NCI-H524 treated with DMSO at 0.1 percent for 48 hours (cell line): Measurements from ENCODE around the gene CD63.
A peak's percentile ranks its signal among the peaks of the same experiment; 100 is the strongest.

Experiments used
- DNase-seq: peaks from one replicate; lab custom pipeline; 2025; lab: John Stamatoyannopoulos, UW

The CD63 gene

GRCh38 chr12:55739025-55739378, 10.2 kb upstream of the CD63 start:
- DNase-seq, result no peak

- DNase-seq, result peak; percentile 71
These were observed 9.6 kb upstream of the CD63 start for GRCh38 chr12:55738123-55739024.

GRCh38 chr12:55737581-55738122, 8.8 kb upstream of the CD63 start:
- no peak for DNase-seq

- DNase-seq, result peak; percentile 76
These were observed 8.2 kb upstream of the CD63 start for GRCh38 chr12:55736780-55737580.

- DNase-seq, result no peak
These were observed 7.3 kb upstream of the CD63 start for GRCh38 chr12:55736076-55736475.

GRCh38 chr12:55734595-55734994, 5.8 kb upstream of the CD63 start:
- DNase-seq, result no peak

GRCh38 chr12:55733858-55734257, 5.0 kb upstream of the CD63 start:
- DNase-seq, result no peak

GRCh38 chr12:55733021-55733555, 4.3 kb upstream of the CD63 start:
- no peak for DNase-seq

- no peak for DNase-seq
These were observed 3.5 kb upstream of the CD63 start for GRCh38 chr12:55732288-55732687.

- peak; percentile 13 for DNase-seq
These were observed 1.3 kb upstream of the CD63 start for GRCh38 chr12:55729819-55730818.

GRCh38 chr12:55728186-55728938, 447 bp downstream of the CD63 start:
- DNase-seq, result no peak

GRCh38 chr12:55727643-55728185, 1.1 kb downstream of the CD63 start:
- no peak for DNase-seq

- no peak for DNase-seq
These were observed 1.8 kb downstream of the CD63 start for GRCh38 chr12:55726971-55727370.

- DNase-seq, result no peak
These were observed 3.3 kb downstream of the CD63 start for GRCh38 chr12:55725556-55725955.

GRCh38 chr12:55724940-55725309, 3.9 kb downstream of the CD63 start:
- no peak for DNase-seq

GRCh38 chr12:55724226-55724939, 4.4 kb downstream of the CD63 start:
- DNase-seq, result peak; percentile 34

GRCh38 chr12:55723516-55724225, 5.1 kb downstream of the CD63 start:
- DNase-seq, result no peak

GRCh38 chr12:55722948-55723347, 5.9 kb downstream of the CD63 start:
- DNase-seq, result no peak

- no peak for DNase-seq
These were observed 7.1 kb downstream of the CD63 start for GRCh38 chr12:55721601-55722213.
